HepG2 (cell line): Measurements from ENCODE around the gene CES5A. TPM values are rescaled to one million over a fixed set of nuclear protein-coding genes. Genes with fewer than 3 reads are reported as not detected.

ENCODE experiments used
- ATAC-seq: fragments of 200-7000 bp; cut with Tn5 transposase; 3 replicates; pipeline ENCODE4 v1.9.1; 2020; ENCODE audit warnings: mild to moderate bottlenecking, moderate library complexity
- BruUV-seq: library from RNA; stranded (reverse); fragments of 400-500 nt; replicated peaks from 2 replicates; lab custom pipeline; 2021; lab: Mats Ljungman, UMichigan
- CTCF ChIA-PET: fragments of 300-600 bp; formaldehyde crosslinking; extraction: SDS; loops from one replicate; lab custom pipeline; 2021; ENCODE audit warnings: low total read pairs, inconsistent platforms, low intra/inter-chr PET ratio; lab: Yijun Ruan, JAX
- POLR2A ChIA-PET: fragments of 350-600 bp; sonication (Branson Sonifier 250); formaldehyde crosslinking; loops from one replicate; lab custom pipeline; 2020; ENCODE audit warnings: antibody characterized with exemption, inconsistent platforms; lab: Yijun Ruan, JAX
- DNase-seq: peaks from one replicate; pipeline ENCODE4 v3.0.0-alpha.2; 2015; ENCODE audit warnings: low spot score
- FAIRE-seq: peaks from 3 replicates; lab custom pipeline; 2011; peaks lifted over from hg19 to GRCh38; lab: Jason Lieb, UNC
- H2AFZ ChIP-seq: one replicate; pipeline ENCODE4 v1.6.1; 2011; ENCODE audit warnings: low read length, inconsistent platforms
- H3K27ac ChIP-seq: fragments of 300-600 bp; 3 replicates; pipeline ENCODE4 v1.8.0; 2011; ENCODE audit warnings: mixed run types, mild to moderate bottlenecking, mixed read lengths, low read length, inconsistent platforms; ENCODE audit not compliant: insufficient read depth; ENCODE audit errors: extremely low read length
- H3K27me3 ChIP-seq, 2 experiments: fragments of 200-600 bp in 1 of 2; 2 replicates in 1 of 2; 3 replicates in 1 of 2; pipeline versions ENCODE4 v1.6.0 to v1.8.0; 2011; ENCODE audit warnings: low read length in 2 of 2, mild to moderate bottlenecking in 2 of 2, moderate library complexity in 2 of 2, inconsistent platforms in 1 of 2; ENCODE audit not compliant: insufficient read depth in 2 of 2, control insufficient read depth in 1 of 2
- H3K36me3 ChIP-seq, 2 experiments: fragments of 200-600 bp in 1 of 2; replicated peaks in 1 of 2; 2 replicates in 1 of 2; 3 replicates in 1 of 2; pipeline versions ENCODE4 v1.5.1 to v1.8.0; 2011; ENCODE audit warnings: low read length in 2 of 2, inconsistent platforms in 1 of 2; ENCODE audit not compliant: insufficient read depth in 2 of 2, control insufficient read depth in 1 of 2
- H3K4me1 ChIP-seq: 2 replicates; pipeline ENCODE4 v1.5.1; 2012; ENCODE audit warnings: low read length, inconsistent platforms; ENCODE audit not compliant: insufficient read depth
- H3K4me2 ChIP-seq: 2 replicates; pipeline ENCODE4 v1.6.0; 2011; ENCODE audit warnings: low read depth, low read length, inconsistent platforms
- H3K4me3 ChIP-seq, 3 experiments: fragments of 200-600 bp in 1 of 3; sonication (generic), shearing (Covaris generic) in 1 of 3; replicated peaks in 1 of 3; 2 replicates each; pipeline ENCODE4 v1.5.1; 2011 to 2016; ENCODE audit warnings: low read length in 3 of 3, inconsistent platforms in 2 of 3, low read depth in 2 of 3, mild to moderate bottlenecking in 2 of 3, control low read depth in 1 of 3, mixed read lengths in 1 of 3; ENCODE audit not compliant: insufficient read depth in 1 of 3
- H3K79me2 ChIP-seq: one replicate; pipeline ENCODE4 v1.6.1; 2011; ENCODE audit warnings: low read length, inconsistent platforms; ENCODE audit not compliant: insufficient read depth
- H3K9ac ChIP-seq: 2 replicates; pipeline ENCODE4 v1.6.0; 2011; ENCODE audit warnings: mild to moderate bottlenecking, low read depth, low read length, inconsistent platforms; ENCODE audit not compliant: insufficient read depth
- H3K9me3 ChIP-seq: 2 replicates; pipeline ENCODE4 v1.5.1; 2012; ENCODE audit warnings: mild to moderate bottlenecking, low read length
- H4K20me1 ChIP-seq: 2 replicates; pipeline ENCODE4 v1.6.0; 2011; ENCODE audit warnings: inconsistent platforms, mild to moderate bottlenecking, low read length, moderate library complexity; ENCODE audit not compliant: insufficient read depth
- CBX5 ChIP-seq: sonication (generic); formaldehyde crosslinking; IDR thresholded peaks from 2 replicates; pipeline ENCODE4 v1.4.0; 2020; ENCODE audit warnings: missing genetic modification reagents, borderline replicate concordance
- CEBPB ChIP-seq: IDR thresholded peaks from 2 replicates; pipeline ENCODE4 v1.6.1; 2011; ENCODE audit warnings: low read depth, low read length, improper control_type of control experiment, borderline replicate concordance
- CEBPG ChIP-seq: IDR thresholded peaks from 2 replicates; pipeline ENCODE4 v1.6.1; 2016
- FOSL2 ChIP-seq: sonication (generic); formaldehyde crosslinking; IDR thresholded peaks from 2 replicates; pipeline ENCODE4 v1.4.0; 2020; ENCODE audit warnings: missing genetic modification reagents
- HNF4A ChIP-seq: sonication (generic); formaldehyde crosslinking; IDR thresholded peaks from 2 replicates; pipeline ENCODE4 v1.4.0; 2020; ENCODE audit warnings: missing genetic modification reagents
- KLF11 ChIP-seq: IDR thresholded peaks from 2 replicates; pipeline ENCODE4 v1.6.1; 2016; ENCODE audit warnings: missing compliant biosample characterization
- MAFK ChIP-seq, 2 experiments: IDR thresholded peaks in 1 of 2; conservative IDR thresholded peaks in 1 of 2; 2 replicates each; pipeline ENCODE4 v1.6.1; 2011; ENCODE audit warnings: improper control_type of control experiment in 2 of 2, low read length in 2 of 2
- ONECUT2 ChIP-seq: sonication (generic); formaldehyde crosslinking; IDR thresholded peaks from 2 replicates; pipeline ENCODE4 v1.4.0; 2020; ENCODE audit warnings: missing genetic modification reagents
- SRSF9 ChIP-seq: fragments of 200-400 bp; formaldehyde crosslinking; IDR thresholded peaks from 2 replicates; pipeline ENCODE4 v1.6.1; 2018; ENCODE audit warnings: borderline replicate concordance, mild to moderate bottlenecking, low read depth, low read length; ENCODE audit not compliant: insufficient read depth, poor library complexity, severe bottlenecking
- TEAD3 ChIP-seq: optimal IDR thresholded peaks from 2 replicates; pipeline ENCODE3; 2016; ENCODE audit warnings: borderline replicate concordance
- ZBTB1 ChIP-seq: sonication (generic); formaldehyde crosslinking; IDR thresholded peaks from 2 replicates; pipeline ENCODE4 v1.4.0; 2020; ENCODE audit warnings: missing genetic modification reagents, borderline replicate concordance
- ZKSCAN8 ChIP-seq: IDR thresholded peaks from 2 replicates; pipeline ENCODE4 v1.6.1; 2016; ENCODE audit warnings: borderline replicate concordance, missing genetic modification reagents, missing compliant biosample characterization
- ZNF629 ChIP-seq: sonication (generic); formaldehyde crosslinking; conservative IDR thresholded peaks from 2 replicates; pipeline ENCODE4 v1.5.0; 2020; ENCODE audit warnings: missing genetic modification reagents
- WGBS: methylation state at CpG from one replicate; pipeline ENCODE4 v1.1.6; 2017; ENCODE audit warnings: low lambda C conversion rate; 5-methylcytosine and 5-hydroxymethylcytosine counted together
- in situ Hi-C: cut with HindIII; loops from 2 replicates; pipeline ENCODE4 v1.10.0; 2017; ENCODE audit warnings: low pct_unique_long_range_greater_than_20kb; ENCODE audit not compliant: extremely low pct_ligation_motif_present
- intact Hi-C: fragments of 100-400 bp; cut with micrococcal nuclease; formaldehyde crosslinking; loops from one replicate; pipeline ENCODE4 v1.10.0; 2022; ENCODE audit not compliant: unreplicated experiment
- polyA plus RNA-seq, 8 experiments: library from polyadenylated mRNA; depleted of rRNA in 3 of 8; stranded (reverse) in 7 of 8; unstranded in 1 of 8; fragments of >200 nt; fragmentation: Illumina TruSeq in 4 of 8; extraction: Trizol in 4 of 8; gene quantifications; 2 replicates each; pipeline versions ENCODE4 v1.2.1 to v1.2.3, GENCODE V29; 2011 to 2016; ENCODE audit warnings: low read depth in 4 of 8, missing spikeins in 1 of 8, mixed read lengths in 1 of 8; ENCODE audit not compliant: insufficient read depth in 1 of 8
- total RNA-seq, 5 experiments: library from RNA; depleted of rRNA; stranded (reverse); fragments of >200 nt; fragmentation: Illumina TruSeq; extraction: Trizol; gene quantifications; 2 replicates each; pipeline ENCODE4 v1.2.3, GENCODE V29; 2016; ENCODE audit warnings: low read depth in 1 of 5
- TF ChIP-seq, protein P1 (sequence below): sonication (generic); IDR thresholded peaks from 2 replicates; pipeline ENCODE4 v1.6.1; 2016; ENCODE audit warnings: low read depth, borderline replicate concordance
- TF ChIP-seq, protein P2 (sequence below): sonication (generic); formaldehyde crosslinking; IDR thresholded peaks from 2 replicates; pipeline ENCODE4 v1.5.0; 2020; ENCODE audit warnings: mild to moderate bottlenecking, missing genetic modification reagents
- TF ChIP-seq, protein P3 (sequence below): IDR thresholded peaks from 2 replicates; pipeline ENCODE4 v1.6.1; 2016; ENCODE audit warnings: low read depth

The CES5A gene
- total and polyA plus RNA-seq, 2 of the 13 experiments (the other 11 are each of a cell fraction or from before 2014, with no cell fraction given) = not detected

DNA sequence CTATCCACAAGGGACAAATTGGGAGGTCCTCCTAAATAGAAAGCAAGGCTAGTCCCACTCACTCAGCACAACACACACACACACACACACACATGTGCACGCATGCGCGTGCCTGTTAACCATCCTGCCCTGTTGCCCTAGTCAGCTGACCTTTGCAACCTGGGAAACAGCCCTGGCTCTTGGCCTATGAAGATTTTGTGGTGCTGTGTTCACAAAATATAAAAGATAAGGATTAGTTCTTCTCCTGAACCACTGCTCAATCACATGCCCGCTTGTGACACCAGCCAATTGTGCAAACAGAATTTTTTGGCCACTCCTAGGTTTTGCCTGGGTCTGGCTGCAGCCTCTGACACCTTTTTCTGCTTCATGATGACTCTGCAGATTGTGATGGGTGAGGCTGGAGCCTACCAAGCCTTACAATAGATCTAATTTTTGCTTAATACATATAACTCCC, 39.0 kb downstream of the CES5A start (continued):
- TF ChIP-seq, protein P1, sequence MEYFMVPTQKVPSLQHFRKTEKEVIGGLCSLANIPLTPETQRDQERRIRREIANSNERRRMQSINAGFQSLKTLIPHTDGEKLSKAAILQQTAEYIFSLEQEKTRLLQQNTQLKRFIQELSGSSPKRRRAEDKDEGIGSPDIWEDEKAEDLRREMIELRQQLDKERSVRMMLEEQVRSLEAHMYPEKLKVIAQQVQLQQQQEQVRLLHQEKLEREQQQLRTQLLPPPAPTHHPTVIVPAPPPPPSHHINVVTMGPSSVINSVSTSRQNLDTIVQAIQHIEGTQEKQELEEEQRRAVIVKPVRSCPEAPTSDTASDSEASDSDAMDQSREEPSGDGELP = peak; percentile 43; the same call in 1 of the 2 replicates
- no peak for TF ChIP-seq KLF11
- no peak for TF ChIP-seq ZNF629
- TF ChIP-seq, protein P2, sequence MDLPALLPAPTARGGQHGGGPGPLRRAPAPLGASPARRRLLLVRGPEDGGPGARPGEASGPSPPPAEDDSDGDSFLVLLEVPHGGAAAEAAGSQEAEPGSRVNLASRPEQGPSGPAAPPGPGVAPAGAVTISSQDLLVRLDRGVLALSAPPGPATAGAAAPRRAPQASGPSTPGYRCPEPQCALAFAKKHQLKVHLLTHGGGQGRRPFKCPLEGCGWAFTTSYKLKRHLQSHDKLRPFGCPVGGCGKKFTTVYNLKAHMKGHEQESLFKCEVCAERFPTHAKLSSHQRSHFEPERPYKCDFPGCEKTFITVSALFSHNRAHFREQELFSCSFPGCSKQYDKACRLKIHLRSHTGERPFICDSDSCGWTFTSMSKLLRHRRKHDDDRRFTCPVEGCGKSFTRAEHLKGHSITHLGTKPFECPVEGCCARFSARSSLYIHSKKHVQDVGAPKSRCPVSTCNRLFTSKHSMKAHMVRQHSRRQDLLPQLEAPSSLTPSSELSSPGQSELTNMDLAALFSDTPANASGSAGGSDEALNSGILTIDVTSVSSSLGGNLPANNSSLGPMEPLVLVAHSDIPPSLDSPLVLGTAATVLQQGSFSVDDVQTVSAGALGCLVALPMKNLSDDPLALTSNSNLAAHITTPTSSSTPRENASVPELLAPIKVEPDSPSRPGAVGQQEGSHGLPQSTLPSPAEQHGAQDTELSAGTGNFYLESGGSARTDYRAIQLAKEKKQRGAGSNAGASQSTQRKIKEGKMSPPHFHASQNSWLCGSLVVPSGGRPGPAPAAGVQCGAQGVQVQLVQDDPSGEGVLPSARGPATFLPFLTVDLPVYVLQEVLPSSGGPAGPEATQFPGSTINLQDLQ = no peak
- TF ChIP-seq MAFK (conservative IDR thresholded peaks at IDR 0.05 in 1 of 2, IDR thresholded peaks at IDR 0.05 in 1 of 2; ENCODE audit: low read length in 2 of 2) = peak; percentile 77 to 81
- TF ChIP-seq FOSL2 (CRISPR knock-in tag) = peak; percentile 23; the same call in 1 of the 2 replicates
- TF ChIP-seq SRSF9 = no peak
- TF ChIP-seq CEBPB = 0 out of 2 replicates have a peak, but pooled peaks have one; percentile 12
- no peak for TF ChIP-seq ZBTB1 (CRISPR knock-in tag)
- TF ChIP-seq, all 625 proteins: peak for 11

DNA sequence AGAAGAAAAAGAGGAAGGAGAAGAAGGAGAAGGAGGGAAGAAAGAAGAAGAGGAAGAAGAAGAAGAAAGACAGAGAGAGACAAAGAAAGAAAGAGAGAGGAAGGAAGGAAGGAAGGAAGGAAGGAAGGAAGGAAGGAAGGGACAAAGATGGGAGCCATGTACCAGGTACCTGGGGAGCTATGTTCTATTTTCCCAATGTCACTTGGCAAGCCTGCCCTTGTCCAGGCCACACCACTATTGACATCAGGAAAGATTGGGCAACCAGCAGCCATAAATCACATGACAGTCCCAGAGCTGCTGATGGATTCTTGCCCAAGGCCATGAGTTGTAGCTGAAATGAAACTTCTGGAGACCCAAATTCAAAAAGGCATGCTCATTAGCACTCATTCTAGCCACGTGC, 39.6 kb downstream of the CES5A start:
- Histone ChIP-seq H4K20me1 (no peaks in the 10 kb centered on the region), H3K4me2 (peak overlapping the region; percentile 39; the same call in 1 of the 2 replicates), H3K36me3 (no peaks in the 10 kb centered on the region), H3K9me3 (no peaks in the 10 kb centered on the region), H3K79me2 (no peaks in the 10 kb centered on the region), H3K27ac (peak overlapping the region; percentile 50), H3K4me1 (peaks cover 53% of the 10 kb centered on the region), H3K4me3 (no peak overlapping the region), H3K27me3 (no peaks in the 10 kb centered on the region; a peak in 1 of 5 replicates), H3K9ac (no peak overlapping the region), H2AFZ (no peak overlapping the region)
- 0% methylated on average over 1 of the region's 1 CpG for WGBS
- intact Hi-C loops (loop anchor here (5.0 kb wide), 1 partner anchor 213 kb away; no protein-coding TSS in a partner anchor), in situ Hi-C loops (no loop called here)
- ChIA-PET CTCF (no interaction called here), POLR2A (no interaction called here)
- peak; percentile 71 for FAIRE-seq
- DNase-seq = peak; percentile 73
- BruUV-seq = no TSS peak
- peak; percentile 16; the same call in 1 of the 3 replicates for ATAC-seq
- TF ChIP-seq, protein P3, sequence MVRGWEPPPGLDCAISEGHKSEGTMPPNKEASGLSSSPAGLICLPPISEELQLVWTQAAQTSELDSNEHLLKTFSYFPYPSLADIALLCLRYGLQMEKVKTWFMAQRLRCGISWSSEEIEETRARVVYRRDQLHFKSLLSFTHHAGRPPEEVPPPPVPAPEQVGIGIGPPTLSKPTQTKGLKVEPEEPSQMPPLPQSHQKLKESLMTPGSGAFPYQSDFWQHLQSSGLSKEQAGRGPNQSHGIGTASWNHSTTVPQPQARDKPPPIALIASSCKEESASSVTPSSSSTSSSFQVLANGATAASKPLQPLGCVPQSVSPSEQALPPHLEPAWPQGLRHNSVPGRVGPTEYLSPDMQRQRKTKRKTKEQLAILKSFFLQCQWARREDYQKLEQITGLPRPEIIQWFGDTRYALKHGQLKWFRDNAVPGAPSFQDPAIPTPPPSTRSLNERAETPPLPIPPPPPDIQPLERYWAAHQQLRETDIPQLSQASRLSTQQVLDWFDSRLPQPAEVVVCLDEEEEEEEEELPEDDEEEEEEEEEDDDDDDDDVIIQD (CRISPR knock-in tag) = 0 out of 2 replicates have a peak, but pooled peaks have one; percentile 21
- TF ChIP-seq CEBPG (CRISPR knock-in tag) = peak; percentile 88
- TF ChIP-seq TEAD3 (CRISPR knock-in tag) = peak; percentile 22
- TF ChIP-seq CBX5 = 0 out of 2 replicates have a peak, but pooled peaks have one; percentile 39
- TF ChIP-seq ONECUT2 (CRISPR knock-in tag) = no peak
- no peak for TF ChIP-seq ZKSCAN8 (CRISPR knock-in tag)
- peak; percentile 30; the same call in 1 of the 2 replicates for TF ChIP-seq HNF4A (CRISPR knock-in tag)
